OCI-LY1 (cell line): Measurements from ENCODE around the gene OTOG.

Experiments used
- H2AFZ ChIP-seq: fragments of 200-600 bp; sonication (generic), shearing (Covaris generic); 2 replicates; pipeline ENCODE4 v1.6.0; 2014; ENCODE audit warnings: antibody characterized with exemption, mild to moderate bottlenecking, low read length
- H3F3A ChIP-seq: fragments of 200-600 bp; sonication (generic), shearing (Covaris generic); 2 replicates; pipeline ENCODE4 v1.6.0; 2014; ENCODE audit warnings: mild to moderate bottlenecking, antibody characterized with exemption, low read length, moderate library complexity; ENCODE audit not compliant: insufficient read depth
- H3K27ac ChIP-seq: fragments of 200-600 bp; sonication (generic); 2 replicates; pipeline ENCODE4 v1.5.1; 2014; ENCODE audit warnings: low read length, mixed run types, mild to moderate bottlenecking, low read depth; ENCODE audit not compliant: poor library complexity, severe bottlenecking
- H3K27me3 ChIP-seq: fragments of 200-600 bp; sonication (generic); 2 replicates; pipeline ENCODE4 v1.6.0; 2014; ENCODE audit warnings: antibody characterized with exemption, mild to moderate bottlenecking, low read length, moderate library complexity; ENCODE audit not compliant: insufficient read depth
- H3K36me3 ChIP-seq: fragments of 200-600 bp; sonication (generic); 2 replicates; pipeline ENCODE4 v1.6.1; 2014; ENCODE audit warnings: mild to moderate bottlenecking, antibody characterized with exemption, low read length, moderate library complexity, mixed read lengths; ENCODE audit not compliant: insufficient read depth
- H3K4me1 ChIP-seq: fragments of 200-600 bp; sonication (generic); 2 replicates; pipeline ENCODE4 v1.5.1; 2014; ENCODE audit warnings: mild to moderate bottlenecking, low read length, moderate library complexity; ENCODE audit not compliant: insufficient read depth, severe bottlenecking
- H3K4me2 ChIP-seq: fragments of 200-600 bp; sonication (generic), shearing (Covaris generic); 2 replicates; pipeline ENCODE4 v1.6.1; 2014; ENCODE audit warnings: low read length
- H3K4me3 ChIP-seq: fragments of 200-600 bp; sonication (generic); 2 replicates; pipeline ENCODE4 v1.5.1; 2014; ENCODE audit warnings: low read length, low read depth, mild to moderate bottlenecking, mixed read lengths; ENCODE audit not compliant: poor library complexity, severe bottlenecking
- H3K79me2 ChIP-seq: fragments of 200-600 bp; shearing (Covaris generic); 2 replicates; pipeline ENCODE4 v1.6.1; 2016; ENCODE audit warnings: mixed run types, low read length, mixed read lengths; ENCODE audit not compliant: insufficient read depth
- H3K9ac ChIP-seq: fragments of 200-600 bp; sonication (generic), shearing (Covaris generic); 2 replicates; pipeline ENCODE4 v1.6.1; 2014; ENCODE audit warnings: mild to moderate bottlenecking, low read length, mixed read lengths
- H3K9me2 ChIP-seq: fragments of 200-600 bp; sonication (generic), shearing (Covaris generic); 2 replicates; pipeline ENCODE4 v1.6.1; 2014; ENCODE audit warnings: low read depth, mild to moderate bottlenecking, low read length, mixed read lengths
- H3K9me3 ChIP-seq: fragments of 200-600 bp; shearing (Covaris generic); 2 replicates; pipeline ENCODE4 v1.6.1; 2014; ENCODE audit warnings: low read length, mixed read lengths
- H4K20me1 ChIP-seq: fragments of 200-600 bp; sonication (generic), shearing (Covaris generic); 2 replicates; pipeline ENCODE4 v1.6.0; 2016; ENCODE audit warnings: mild to moderate bottlenecking, low read length; ENCODE audit not compliant: insufficient read depth
- CTCF ChIP-seq: fragments of 200-600 bp; sonication (generic), shearing (Covaris generic); IDR thresholded peaks from 2 replicates; pipeline ENCODE4 v1.5.1; 2017; ENCODE audit warnings: mild to moderate bottlenecking, antibody characterized with exemption, low read length, moderate library complexity, mixed read lengths
- EZH2 ChIP-seq: fragments of 200-600 bp; sonication (generic), shearing (Covaris generic); IDR thresholded peaks from 2 replicates; pipeline ENCODE4 v1.8.0; 2017; ENCODE audit warnings: borderline replicate concordance, mixed run types, mild to moderate bottlenecking, antibody characterized with exemption, low read length, moderate library complexity, mixed read lengths

Gene OTOG

GRCh38 chr11:17635551-17635938 lies 88.5 kb downstream of the OTOG start:
- TF ChIP-seq CTCF (peak; percentile 21; the same call in 1 of the 2 replicates), EZH2 (no peak)
- H3K36me3 ChIP-seq, result no peaks in the 10 kb centered on the region
- no peak overlapping the region for H3K4me3 ChIP-seq
- H3K79me2 ChIP-seq, result no peaks in the 10 kb centered on the region
- H3K4me2 ChIP-seq, result no peak overlapping the region
- H3K27ac ChIP-seq, result no peak overlapping the region
- H3K9me2 ChIP-seq, result no peaks in the 10 kb centered on the region
- no peak overlapping the region for H3K9ac ChIP-seq
- no peaks in the 10 kb centered on the region for H4K20me1 ChIP-seq
- no peaks in the 10 kb centered on the region for H3F3A ChIP-seq
- no peak overlapping the region for H2AFZ ChIP-seq
- H3K9me3 ChIP-seq, result no peaks in the 10 kb centered on the region
- H3K4me1 ChIP-seq, result no peaks in the 10 kb centered on the region
- H3K27me3 ChIP-seq, result no peaks in the 10 kb centered on the region; the same call in 1 of the 2 replicates

- Histone ChIP-seq H3K9ac (no peak overlapping the region), H3K9me2 (no peaks in the 10 kb centered on the region), H3K79me2 (no peaks in the 10 kb centered on the region), H3K4me1 (no peaks in the 10 kb centered on the region), H2AFZ (no peak overlapping the region), H3K27ac (no peak overlapping the region), H3K4me3 (no peak overlapping the region), H3K27me3 (no peaks in the 10 kb centered on the region; the same call in 1 of the 2 replicates), H4K20me1 (no peaks in the 10 kb centered on the region), H3K9me3 (no peaks in the 10 kb centered on the region), H3F3A (no peaks in the 10 kb centered on the region), H3K36me3 (no peaks in the 10 kb centered on the region), H3K4me2 (no peak overlapping the region)
- TF ChIP-seq CTCF (no peak), EZH2 (no peak)
Observed at GRCh38 chr11:17636721-17637120, 89.7 kb downstream of the OTOG start.

GRCh38 chr11:17637901-17638300 lies 90.8 kb downstream of the OTOG start:
- H3K4me1 ChIP-seq, result no peaks in the 10 kb centered on the region
- H2AFZ ChIP-seq, result no peak overlapping the region
- TF ChIP-seq EZH2, result no peak
- TF ChIP-seq CTCF, result no peak
- H3K9me2 ChIP-seq, result no peaks in the 10 kb centered on the region
- H3K4me2 ChIP-seq, result no peak overlapping the region
- H3K27ac ChIP-seq, result no peak overlapping the region
- no peaks in the 10 kb centered on the region; the same call in 1 of the 2 replicates for H3K27me3 ChIP-seq
- H3K36me3 ChIP-seq, result no peaks in the 10 kb centered on the region
- H3K9ac ChIP-seq, result no peak overlapping the region
- H3K79me2 ChIP-seq, result no peaks in the 10 kb centered on the region
- H3K9me3 ChIP-seq, result no peaks in the 10 kb centered on the region
- H3K4me3 ChIP-seq, result no peak overlapping the region
- no peaks in the 10 kb centered on the region for H3F3A ChIP-seq
- H4K20me1 ChIP-seq, result no peaks in the 10 kb centered on the region
